Left ventricle myocardium inferior (tissue), 1 donor: ENCODE data around the gene HNRNPAB. TPM values are rescaled to one million over a fixed set of nuclear protein-coding genes. Genes with fewer than 3 reads are reported as not detected.

ENCODE experiments used
- DNase-seq: peaks from one replicate; pipeline ENCODE4 v3.0.0-alpha.2; 2020
- H3K27ac ChIP-seq: fragments of 200-600 bp; replicated peaks from 2 replicates; pipeline ENCODE4 v1.8.0; 2021
- H3K27me3 ChIP-seq: fragments of 200-600 bp; 2 replicates; pipeline ENCODE4 v1.8.0; 2021; ENCODE audit warnings: low read depth
- H3K36me3 ChIP-seq: fragments of 200-600 bp; 2 replicates; pipeline ENCODE4 v1.8.0; 2021
- H3K4me1 ChIP-seq: fragments of 200-600 bp; 2 replicates; pipeline ENCODE4 v1.8.0; 2021
- H3K4me3 ChIP-seq: fragments of 200-600 bp; 2 replicates; pipeline ENCODE4 v1.8.0; 2021; ENCODE audit warnings: mild to moderate bottlenecking, moderate library complexity
- H3K9me3 ChIP-seq: fragments of 200-600 bp; replicated peaks from 2 replicates; pipeline ENCODE4 v1.8.0; 2021
- CTCF ChIP-seq: fragments of 200-600 bp; IDR thresholded peaks from 2 replicates; pipeline ENCODE4 v1.8.0; 2021; ENCODE audit warnings: antibody characterized with exemption, mild to moderate bottlenecking, borderline replicate concordance
- intact Hi-C: fragments of 100-400 bp; cut with micrococcal nuclease; formaldehyde crosslinking; loops from one replicate; pipeline ENCODE4 v1.11.0; 2022
- total RNA-seq: library from RNA; stranded (reverse); fragmentation: NEBNext Ultra II Directional; extraction: Animal tissue kit (Norgen Biotek cat#: 25700); gene quantifications from one replicate; pipeline ENCODE4 v1.2.1, GENCODE V29; 2021
- donor health status: DM: no; HTN: yes; CAD: no; lungs with severe emphysema.

The HNRNPAB gene
- total RNA-seq, 1 donor from 2014 or later: 85.2 TPM

GRCh38 chr5:178231539-178232123, 27.3 kb downstream of the HNRNPAB start:
- peak overlapping the region; percentile 98 for H3K4me3 ChIP-seq
- no peak for TF ChIP-seq CTCF
- DNase-seq: no peak
- H3K9me3 ChIP-seq: peaks cover 4% of the 10 kb centered on the region
- H3K27ac ChIP-seq: peak overlapping the region; percentile 96
- intact Hi-C loops: no loop called here
- no peaks in the 10 kb centered on the region for H3K27me3 ChIP-seq
- peaks cover 43% of the 10 kb centered on the region for H3K36me3 ChIP-seq
- peaks cover 61% of the 10 kb centered on the region for H3K4me1 ChIP-seq

GRCh38 chr5:178232124-178232919, 28.0 kb downstream of the HNRNPAB start, which contains the start of gene PHYKPL:
Gene PHYKPL (minus strand): TSS chr5:178232802. CDS start chr5:178232550, 252 bp downstream.
- no peaks in the 10 kb centered on the region for H3K27me3 ChIP-seq
- H3K4me1 ChIP-seq: peaks cover 68% of the 10 kb centered on the region
- H3K27ac ChIP-seq: peak within 1 kb of the TSS; percentile 96
- peak within 1 kb of the TSS; percentile 98 for H3K4me3 ChIP-seq
- peaks cover 37% of the 10 kb centered on the region for H3K36me3 ChIP-seq
- no peak for TF ChIP-seq CTCF
- intact Hi-C loops: no loop called here
- peaks cover under 1% of the 10 kb centered on the region for H3K9me3 ChIP-seq
- peak; percentile 76 for DNase-seq

GRCh38 chr5:178232920-178233429, 28.6 kb downstream of the HNRNPAB start:
- Histone ChIP-seq H3K4me1 (peaks cover 74% of the 10 kb centered on the region), H3K4me3 (peak overlapping the region; percentile 98), H3K9me3 (no peaks in the 10 kb centered on the region), H3K36me3 (peaks cover 31% of the 10 kb centered on the region), H3K27me3 (no peaks in the 10 kb centered on the region), H3K27ac (peak overlapping the region; percentile 96)
- no peak for TF ChIP-seq CTCF
- intact Hi-C loops: no loop called here
- peak; percentile 11 for DNase-seq

GRCh38 chr5:178234121-178234749, 29.9 kb downstream of the HNRNPAB start:
- TF ChIP-seq CTCF: no peak
- H3K27ac ChIP-seq: peak overlapping the region; percentile 51
- intact Hi-C loops: no loop called here
- no peaks in the 10 kb centered on the region for H3K27me3 ChIP-seq
- no peak overlapping the region for H3K4me3 ChIP-seq
- peaks cover 21% of the 10 kb centered on the region for H3K36me3 ChIP-seq
- DNase-seq: peak; percentile 10
- H3K9me3 ChIP-seq: no peaks in the 10 kb centered on the region
- peaks cover 87% of the 10 kb centered on the region for H3K4me1 ChIP-seq

- H3K36me3 ChIP-seq: peaks cover 14% of the 10 kb centered on the region
- H3K9me3 ChIP-seq: no peaks in the 10 kb centered on the region
- peaks cover 86% of the 10 kb centered on the region for H3K4me1 ChIP-seq
- no peaks in the 10 kb centered on the region for H3K27me3 ChIP-seq
- peak overlapping the region; percentile 51 for H3K27ac ChIP-seq
- H3K4me3 ChIP-seq: no peak overlapping the region
- intact Hi-C loops: no loop called here
- DNase-seq: peak; percentile 82
- TF ChIP-seq CTCF: peak; percentile 83
Measured at GRCh38 chr5:178234750-178235587, 30.6 kb downstream of the HNRNPAB start.
